GM18909 (cell line): ENCODE data around the gene SCNN1A.

Experiments
- ATAC-seq: cut with Tn5 transposase; IDR thresholded peaks from one replicate; pipeline ENCODE4 v1.9.1; 2021; ENCODE audit warnings: mild to moderate bottlenecking; ENCODE audit not compliant: unreplicated experiment, poor library complexity

SCNN1A gene

GRCh38 chr12:6335451-6336078 is 39.8 kb downstream of the SCNN1A start:
- peak; percentile 70 for ATAC-seq

GRCh38 chr12:6334940-6335450 is 40.4 kb downstream of the SCNN1A start:
- ATAC-seq = no peak

- ATAC-seq = no peak
Observed at GRCh38 chr12:6334359-6334758, 41.0 kb downstream of the SCNN1A start.

- ATAC-seq = no peak
Observed at GRCh38 chr12:6333566-6333965, 41.8 kb downstream of the SCNN1A start.

GRCh38 chr12:6333029-6333428 is 42.3 kb downstream of the SCNN1A start:
- ATAC-seq = no peak

GRCh38 chr12:6332459-6332858 is 42.9 kb downstream of the SCNN1A start:
- ATAC-seq = no peak

- ATAC-seq = no peak
Observed at GRCh38 chr12:6330999-6331714, 44.2 kb downstream of the SCNN1A start.

GRCh38 chr12:6330192-6330591 is 45.2 kb downstream of the SCNN1A start:
- ATAC-seq = peak; percentile 60

GRCh38 chr12:6329703-6330064 is 45.7 kb downstream of the SCNN1A start:
- ATAC-seq = no peak

GRCh38 chr12:6328945-6329702 is 46.2 kb downstream of the SCNN1A start:
- ATAC-seq = no peak

- ATAC-seq = no peak
Observed at GRCh38 chr12:6328045-6328779, 47.2 kb downstream of the SCNN1A start.

GRCh38 chr12:6327229-6328041 is 47.9 kb downstream of the SCNN1A start:
- ATAC-seq = no peak

GRCh38 chr12:6326316-6327228 is 48.8 kb downstream of the SCNN1A start:
- no peak for ATAC-seq

- no peak for ATAC-seq
Observed at GRCh38 chr12:6324936-6325750, 50.2 kb downstream of the SCNN1A start.

GRCh38 chr12:6323995-6324711 is 51.2 kb downstream of the SCNN1A start:
- no peak for ATAC-seq

- peak; percentile 60 for ATAC-seq
Observed at GRCh38 chr12:6323340-6323994, 51.9 kb downstream of the SCNN1A start.

GRCh38 chr12:6322969-6323339 is 52.4 kb downstream of the SCNN1A start:
- ATAC-seq = peak; percentile 25
